ENCODE data around the gene HOXA9.

The HOXA9 gene

GRCh38 chr7:27201580-27202017 lies 36.3 kb upstream of the HOXA9 start:
- no peak for DNase-seq (ENCODE audit: extremely low read depth in 1 of 2, low read depth in 1 of 2)

- DNase-seq (ENCODE audit: extremely low read depth in 1 of 2, low read depth in 1 of 2) = no peak
Measured at GRCh38 chr7:27200761-27201579, 35.6 kb upstream of the HOXA9 start.

GRCh38 chr7:27199849-27200760 lies 34.8 kb upstream of the HOXA9 start, which contains the start of gene HOXA13:
TSS of gene HOXA13 (minus strand) at chr7:27200091. CDS start at chr7:27200077, 14 bp downstream.
- DNase-seq (ENCODE audit: extremely low read depth in 1 of 2, low read depth in 1 of 2) = no peak

GRCh38 chr7:27198871-27199801 lies 33.8 kb upstream of the HOXA9 start:
- no peak for DNase-seq (ENCODE audit: extremely low read depth in 1 of 2, low read depth in 1 of 2)

GRCh38 chr7:27198138-27198841 lies 33.0 kb upstream of the HOXA9 start:
- DNase-seq (ENCODE audit: extremely low read depth in 1 of 2, low read depth in 1 of 2) = no peak

- DNase-seq (ENCODE audit: extremely low read depth in 1 of 2, low read depth in 1 of 2) = no peak
Measured at GRCh38 chr7:27197137-27198042, 32.1 kb upstream of the HOXA9 start.

- DNase-seq (ENCODE audit: extremely low read depth in 1 of 2, low read depth in 1 of 2) = peak; percentile 71 to 77
Measured at GRCh38 chr7:27196287-27196767, 31.0 kb upstream of the HOXA9 start.

GRCh38 chr7:27194686-27195379 lies 29.5 kb upstream of the HOXA9 start:
- no peak for DNase-seq (ENCODE audit: extremely low read depth in 1 of 2, low read depth in 1 of 2)

- no peak for DNase-seq (ENCODE audit: extremely low read depth in 1 of 2, low read depth in 1 of 2)
Measured at GRCh38 chr7:27194002-27194352, 28.6 kb upstream of the HOXA9 start.

- DNase-seq (ENCODE audit: extremely low read depth in 1 of 2, low read depth in 1 of 2) = no peak
Measured at GRCh38 chr7:27193335-27194001, 28.1 kb upstream of the HOXA9 start.

GRCh38 chr7:27192546-27193334 lies 27.4 kb upstream of the HOXA9 start:
- DNase-seq (ENCODE audit: extremely low read depth in 1 of 2, low read depth in 1 of 2) = no peak

- DNase-seq (ENCODE audit: extremely low read depth in 1 of 2, low read depth in 1 of 2) = no peak
Measured at GRCh38 chr7:27191833-27192545, 26.7 kb upstream of the HOXA9 start.

- no peak for DNase-seq (ENCODE audit: extremely low read depth in 1 of 2, low read depth in 1 of 2)
Measured at GRCh38 chr7:27191161-27191731, 25.9 kb upstream of the HOXA9 start.

GRCh38 chr7:27189997-27190748 lies 24.8 kb upstream of the HOXA9 start:
- DNase-seq (ENCODE audit: extremely low read depth in 1 of 2, low read depth in 1 of 2) = no peak

GRCh38 chr7:27189295-27189996 lies 24.1 kb upstream of the HOXA9 start:
- DNase-seq (ENCODE audit: extremely low read depth in 1 of 2, low read depth in 1 of 2) = no peak
